Fibroblast of mammary gland (primary cell): ENCODE data around the gene UBTD2.

Experiments
- DNase-seq: peaks from one replicate; pipeline ENCODE4 v3.0.0-alpha.2; 2010; ENCODE audit warnings: low read depth
- H3K4me3 ChIP-seq: 2 replicates; pipeline ENCODE4 v1.5.1; 2011; ENCODE audit warnings: low read depth, mild to moderate bottlenecking, low read length, moderate library complexity; ENCODE audit not compliant: control insufficient read depth
- TF ChIP-seq, protein P1 (sequence below): conservative IDR thresholded peaks from 2 replicates; pipeline ENCODE4 v1.5.1; 2011; ENCODE audit warnings: low read depth, low read length, inconsistent platforms; ENCODE audit not compliant: control insufficient read depth, insufficient read depth

UBTD2 gene

GRCh38 chr5:172180936-172181335 is 102.6 kb downstream of the UBTD2 start:
- H3K4me3 ChIP-seq: no peak overlapping the region
- TF ChIP-seq, protein P1, sequence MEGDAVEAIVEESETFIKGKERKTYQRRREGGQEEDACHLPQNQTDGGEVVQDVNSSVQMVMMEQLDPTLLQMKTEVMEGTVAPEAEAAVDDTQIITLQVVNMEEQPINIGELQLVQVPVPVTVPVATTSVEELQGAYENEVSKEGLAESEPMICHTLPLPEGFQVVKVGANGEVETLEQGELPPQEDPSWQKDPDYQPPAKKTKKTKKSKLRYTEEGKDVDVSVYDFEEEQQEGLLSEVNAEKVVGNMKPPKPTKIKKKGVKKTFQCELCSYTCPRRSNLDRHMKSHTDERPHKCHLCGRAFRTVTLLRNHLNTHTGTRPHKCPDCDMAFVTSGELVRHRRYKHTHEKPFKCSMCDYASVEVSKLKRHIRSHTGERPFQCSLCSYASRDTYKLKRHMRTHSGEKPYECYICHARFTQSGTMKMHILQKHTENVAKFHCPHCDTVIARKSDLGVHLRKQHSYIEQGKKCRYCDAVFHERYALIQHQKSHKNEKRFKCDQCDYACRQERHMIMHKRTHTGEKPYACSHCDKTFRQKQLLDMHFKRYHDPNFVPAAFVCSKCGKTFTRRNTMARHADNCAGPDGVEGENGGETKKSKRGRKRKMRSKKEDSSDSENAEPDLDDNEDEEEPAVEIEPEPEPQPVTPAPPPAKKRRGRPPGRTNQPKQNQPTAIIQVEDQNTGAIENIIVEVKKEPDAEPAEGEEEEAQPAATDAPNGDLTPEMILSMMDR: no peak
- no peak for DNase-seq

GRCh38 chr5:172178991-172179989 is 104.3 kb downstream of the UBTD2 start:
- H3K4me3 ChIP-seq: no peak overlapping the region
- TF ChIP-seq, protein P1: no peak
- peak; percentile 30 for DNase-seq

- DNase-seq: no peak
- TF ChIP-seq, protein P1: no peak
- no peak overlapping the region for H3K4me3 ChIP-seq
Observed at GRCh38 chr5:172178301-172178987, 105.1 kb downstream of the UBTD2 start.

DNA sequence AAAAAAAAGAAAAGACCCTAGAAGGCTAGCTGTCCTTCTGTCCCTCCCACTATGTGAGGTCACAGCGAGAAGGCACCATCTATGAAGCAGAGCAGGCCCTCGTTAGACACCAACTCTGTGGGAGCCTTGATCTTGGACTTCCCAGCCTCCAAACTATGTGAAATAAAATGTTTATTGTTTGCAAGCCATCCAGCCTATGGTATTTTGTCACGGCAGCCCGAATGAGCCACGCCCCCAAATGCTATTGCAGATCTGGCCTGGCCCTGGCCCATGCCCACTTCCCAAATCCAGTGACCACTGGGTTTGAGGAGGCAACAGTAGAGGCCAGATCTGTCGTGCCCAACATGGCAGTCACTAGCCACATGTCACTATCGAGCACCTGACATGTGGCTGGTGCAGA is 106.4 kb downstream of the UBTD2 start:
- TF ChIP-seq, protein P1: no peak
- no peak overlapping the region for H3K4me3 ChIP-seq
- no peak for DNase-seq

DNA sequence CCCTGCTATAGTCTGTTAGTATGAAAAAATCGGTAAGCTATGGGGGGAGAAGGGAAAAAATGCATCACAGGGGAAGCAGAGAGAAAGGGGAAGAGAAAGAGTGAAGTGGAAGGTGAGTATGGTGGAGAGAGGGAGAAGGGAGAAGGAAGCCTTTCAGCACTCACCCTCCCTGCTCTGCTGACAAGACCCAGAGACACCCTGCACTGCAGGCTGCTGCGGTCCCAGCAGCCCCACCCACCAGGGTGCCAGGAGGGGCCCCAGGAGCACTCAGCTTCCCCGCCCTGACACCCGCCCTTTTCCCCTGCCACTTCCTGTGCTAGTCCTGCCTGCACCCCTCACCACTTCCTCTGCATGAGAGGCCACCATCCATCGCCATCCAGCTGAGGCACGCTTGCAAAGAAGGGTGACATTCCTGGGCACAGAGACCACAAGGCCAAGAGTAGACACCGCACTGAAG is 108.3 kb downstream of the UBTD2 start:
- H3K4me3 ChIP-seq: no peak overlapping the region
- DNase-seq: no peak
- TF ChIP-seq, protein P1: no peak

- H3K4me3 ChIP-seq: no peak overlapping the region
- peak; percentile 78 for DNase-seq
- TF ChIP-seq, protein P1: no peak
Observed at GRCh38 chr5:172173564-172174153, 109.9 kb downstream of the UBTD2 start.
